Panc1 (cell line): ENCODE results near the gene CHAF1B. TPM values are rescaled to one million over a fixed set of nuclear protein-coding genes. Genes with fewer than 3 reads are reported as not detected.

Source experiments
- ATAC-seq: fragments of 200-7000 bp; cut with Tn5 transposase; 2 replicates; pipeline ENCODE4 v1.9.1; 2020; ENCODE audit warnings: mild to moderate bottlenecking, moderate library complexity
- BruUV-seq: library from RNA; stranded (reverse); fragments of 400-500 nt; replicated peaks from 2 replicates; lab custom pipeline; 2021; lab: Mats Ljungman, UMichigan
- CTCF ChIA-PET: fragments of 300-600 bp; sonication (Branson Sonifier 250); formaldehyde crosslinking; loops from one replicate; lab custom pipeline; 2022; ENCODE audit warnings: antibody characterized with exemption; lab: Charles Lee
- POLR2A ChIA-PET: fragments of 300-600 bp; sonication (Branson Sonifier 250); formaldehyde crosslinking; loops from one replicate; lab custom pipeline; 2022; ENCODE audit warnings: antibody characterized with exemption; lab: Charles Lee
- DNase-seq: peaks from one replicate; pipeline ENCODE4 v3.0.0-alpha.2; 2010; ENCODE audit warnings: low read depth, low spot score
- H3K27ac ChIP-seq: 2 replicates; pipeline ENCODE4 v1.5.1; 2011; ENCODE audit warnings: mild to moderate bottlenecking, low read length, inconsistent platforms
- H3K27me3 ChIP-seq: fragments of 200-500 bp; sonication (Bioruptor generic); 2 replicates; pipeline ENCODE4 v1.6.0; 2014; ENCODE audit warnings: low read length, inconsistent platforms; ENCODE audit not compliant: control insufficient read depth, insufficient read depth
- H3K36me3 ChIP-seq: fragments of 200-500 bp; sonication (Bioruptor generic); 2 replicates; pipeline ENCODE4 v1.5.1; 2014; ENCODE audit warnings: inconsistent platforms, mild to moderate bottlenecking, low read length, moderate library complexity; ENCODE audit not compliant: control insufficient read depth, insufficient read depth
- H3K4me1 ChIP-seq: 2 replicates; pipeline ENCODE4 v1.5.1; 2011; ENCODE audit warnings: inconsistent platforms, mild to moderate bottlenecking, low read length, moderate library complexity; ENCODE audit not compliant: control insufficient read depth, insufficient read depth
- H3K4me3 ChIP-seq, 2 experiments: 2 replicates each; pipeline ENCODE4 v1.5.1; 2011 to 2012; ENCODE audit warnings: low read depth in 2 of 2, low read length in 2 of 2, mild to moderate bottlenecking in 2 of 2, inconsistent platforms in 1 of 2, moderate library complexity in 1 of 2
- H3K9me3 ChIP-seq: fragments of 200-500 bp; sonication (Bioruptor generic); 2 replicates; pipeline ENCODE4 v1.5.1; 2014; ENCODE audit warnings: low read depth, mild to moderate bottlenecking, inconsistent platforms, low read length, moderate library complexity; ENCODE audit not compliant: control insufficient read depth, insufficient read depth
- POLR2AphosphoS5 ChIP-seq: IDR thresholded peaks from 2 replicates; pipeline ENCODE4 v1.6.1; 2012; ENCODE audit warnings: mild to moderate bottlenecking, low read depth, low read length, moderate library complexity
- REST ChIP-seq, 2 experiments: IDR thresholded peaks; 2 replicates each; pipeline ENCODE4 v1.6.1; 2011 to 2012; ENCODE audit warnings: low read depth in 2 of 2, control low read depth in 1 of 2, low read length in 1 of 2, mild to moderate bottlenecking in 1 of 2, moderate library complexity in 1 of 2; ENCODE audit not compliant: insufficient read depth in 1 of 2
- SIN3A ChIP-seq: IDR thresholded peaks from 2 replicates; pipeline ENCODE4 v1.6.1; 2012; ENCODE audit warnings: low read depth, mild to moderate bottlenecking, low read length, moderate library complexity, borderline replicate concordance; ENCODE audit not compliant: insufficient read depth
- TCF7L2 ChIP-seq: IDR thresholded peaks from 2 replicates; pipeline ENCODE4 v1.6.1; 2011; ENCODE audit warnings: mild to moderate bottlenecking, low read depth, low read length, inconsistent platforms
- in situ Hi-C: cut with HindIII; loops from 2 replicates; pipeline ENCODE4 v1.10.0; 2016; ENCODE audit warnings: low sequenced_read_pairs, low pct_unique_long_range_greater_than_20kb
- intact Hi-C: fragments of 100-400 bp; cut with micrococcal nuclease; formaldehyde crosslinking; loops from one replicate; pipeline ENCODE4 v1.10.0; 2022; ENCODE audit not compliant: unreplicated experiment
- total RNA-seq: library from RNA; stranded (reverse); gene quantifications from one replicate; pipeline ENCODE4 v1.2.1, GENCODE V29; 2021; ENCODE audit not compliant: unreplicated experiment
- TF ChIP-seq, protein P1 (sequence below): fragments of 450-650 bp; IDR thresholded peaks from 2 replicates; pipeline ENCODE4 v1.5.1; 2017; ENCODE audit warnings: mild to moderate bottlenecking

Gene CHAF1B
- total RNA-seq, 1 experiment from 2014 or later: 18.4 TPM

DNA sequence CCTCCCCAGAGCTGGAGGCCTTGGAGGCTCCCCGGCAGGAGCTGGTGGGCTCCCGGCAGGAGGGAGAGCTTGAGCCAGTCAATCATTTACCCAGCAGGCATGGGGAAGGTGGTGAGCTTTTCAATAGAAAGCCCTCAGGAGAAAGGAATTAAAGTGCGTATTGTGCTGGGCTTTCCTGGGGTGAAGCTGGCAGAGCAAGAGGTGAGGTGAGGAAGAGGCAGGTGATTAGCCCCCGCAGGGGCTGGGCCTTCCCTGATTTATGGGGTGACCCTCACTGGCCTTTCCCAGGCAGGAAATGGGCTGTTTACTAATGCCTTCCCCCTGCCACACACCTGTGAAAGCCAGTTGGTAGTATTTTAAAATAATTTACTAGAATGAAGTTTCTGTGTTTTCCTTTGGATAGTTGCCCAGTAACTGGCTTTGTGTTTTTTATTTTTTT lies 68.9 kb downstream of the CHAF1B start:
- Histone ChIP-seq H3K27ac (no peak overlapping the region), H3K36me3 (no peaks in the 10 kb centered on the region), H3K9me3 (no peaks in the 10 kb centered on the region), H3K4me1 (no peaks in the 10 kb centered on the region), H3K27me3 (no peaks in the 10 kb centered on the region), H3K4me3 (no peak overlapping the region)
- ChIA-PET POLR2A (no interaction called here), CTCF (no interaction called here)
- ATAC-seq (no peak), DNase-seq (no peak)
- in situ Hi-C loops: no loop called here
- no TSS peak for BruUV-seq
- intact Hi-C loops: no loop called here
- TF ChIP-seq REST (IDR thresholded peaks at IDR 0.05; ENCODE audit: insufficient read depth in 1 of 2, low read depth in 2 of 2, low read length in 1 of 2) (no peak), SIN3A (no peak), POLR2AphosphoS5 (no peak), TCF7L2 (no peak)
- TF ChIP-seq, protein P1, sequence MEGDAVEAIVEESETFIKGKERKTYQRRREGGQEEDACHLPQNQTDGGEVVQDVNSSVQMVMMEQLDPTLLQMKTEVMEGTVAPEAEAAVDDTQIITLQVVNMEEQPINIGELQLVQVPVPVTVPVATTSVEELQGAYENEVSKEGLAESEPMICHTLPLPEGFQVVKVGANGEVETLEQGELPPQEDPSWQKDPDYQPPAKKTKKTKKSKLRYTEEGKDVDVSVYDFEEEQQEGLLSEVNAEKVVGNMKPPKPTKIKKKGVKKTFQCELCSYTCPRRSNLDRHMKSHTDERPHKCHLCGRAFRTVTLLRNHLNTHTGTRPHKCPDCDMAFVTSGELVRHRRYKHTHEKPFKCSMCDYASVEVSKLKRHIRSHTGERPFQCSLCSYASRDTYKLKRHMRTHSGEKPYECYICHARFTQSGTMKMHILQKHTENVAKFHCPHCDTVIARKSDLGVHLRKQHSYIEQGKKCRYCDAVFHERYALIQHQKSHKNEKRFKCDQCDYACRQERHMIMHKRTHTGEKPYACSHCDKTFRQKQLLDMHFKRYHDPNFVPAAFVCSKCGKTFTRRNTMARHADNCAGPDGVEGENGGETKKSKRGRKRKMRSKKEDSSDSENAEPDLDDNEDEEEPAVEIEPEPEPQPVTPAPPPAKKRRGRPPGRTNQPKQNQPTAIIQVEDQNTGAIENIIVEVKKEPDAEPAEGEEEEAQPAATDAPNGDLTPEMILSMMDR: no peak

DNA sequence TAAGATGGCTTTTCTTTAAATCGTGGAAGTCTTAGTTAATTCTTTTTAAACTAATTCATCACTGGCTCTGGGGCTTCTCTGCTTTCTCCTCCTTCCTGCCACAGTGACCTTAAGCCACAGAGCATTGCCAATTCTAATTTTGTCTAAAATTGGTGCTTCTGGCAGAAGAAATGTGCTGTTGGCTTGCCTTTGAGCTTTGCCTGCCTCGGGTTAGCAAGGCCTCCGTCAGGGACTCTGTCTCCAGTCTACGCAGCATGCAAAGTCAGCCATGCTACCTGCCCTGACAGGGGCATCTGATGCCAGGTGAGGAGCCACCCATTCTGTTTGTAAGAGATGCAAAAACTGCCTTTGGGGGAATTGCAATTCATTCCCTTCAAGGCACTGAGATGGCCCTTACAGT lies 69.5 kb downstream of the CHAF1B start:
- in situ Hi-C loops: no loop called here
- CTCF ChIA-PET: no interaction called here
- Histone ChIP-seq H3K9me3 (no peaks in the 10 kb centered on the region), H3K4me3 (no peak overlapping the region), H3K27ac (no peak overlapping the region), H3K4me1 (no peaks in the 10 kb centered on the region), H3K36me3 (no peaks in the 10 kb centered on the region), H3K27me3 (no peaks in the 10 kb centered on the region)
- intact Hi-C loops: no loop called here
- TF ChIP-seq POLR2AphosphoS5: no peak
- TF ChIP-seq TCF7L2: no peak
- TF ChIP-seq, protein P1: no peak
- TF ChIP-seq REST (IDR thresholded peaks at IDR 0.05; ENCODE audit: insufficient read depth in 1 of 2, low read depth in 2 of 2, low read length in 1 of 2): no peak
- no peak for TF ChIP-seq SIN3A
- POLR2A ChIA-PET: interaction anchor here (0.5 kb wide), 1 partner anchor 135 kb away, joined by 3 read pairs; no protein-coding TSS in a partner anchor
- BruUV-seq: no TSS peak
- DNase-seq (no peak), ATAC-seq (no peak)
